ENCODE results near the gene PAQR5. TPM values are rescaled to one million over a fixed set of nuclear protein-coding genes. Genes with fewer than 3 reads are reported as not detected.

PAQR5 gene
- total and polyA plus RNA-seq, 4 donors, result 2.3 to 22.6 (median 10.5) TPM

GRCh38 chr15:69359722-69360121 lies 61.0 kb downstream of the PAQR5 start:
- no peak for ATAC-seq (ENCODE audit: insufficient read depth, low FRiP score)
- TF ChIP-seq CTCF (IDR thresholded peaks at IDR 0.05; ENCODE audit: control extremely low read depth, extremely low read depth), result no peak
- DNase-seq, result peak in 1 of 3 donors; percentile 55
- no peak overlapping the region for H3K27ac ChIP-seq (ENCODE audit: low read depth in 1 of 2, low read length in 1 of 2)
- no peaks in the 10 kb centered on the region for H3K9me3 ChIP-seq (ENCODE audit: control insufficient read depth in 4 of 4, insufficient read depth in 3 of 4, low read length in 3 of 4)
- H3K4me1 ChIP-seq (ENCODE audit: control insufficient read depth in 5 of 5, insufficient read depth in 5 of 5, low read length in 5 of 5), result peaks cover 0 to 16% (median 6%) of the 10 kb centered on the region in 5 donors
- H3K9ac ChIP-seq (ENCODE audit: insufficient read depth in 1 of 2, low read length in 2 of 2), result no peak overlapping the region
- no peak overlapping the region for H3K4me3 ChIP-seq
- 59 to 91% methylated on average over 3 of the region's 3 CpGs for whole genome bisulfite sequencing, 2 donors
- no peaks in the 10 kb centered on the region for H3K27me3 ChIP-seq (ENCODE audit: control insufficient read depth in 3 of 3, insufficient read depth in 3 of 3, low read length in 2 of 3)
- peaks cover 0 to 2% (median 0%) of the 10 kb centered on the region in 4 donors for H3K36me3 ChIP-seq (ENCODE audit: control insufficient read depth in 4 of 4, insufficient read depth in 4 of 4, low read length in 4 of 4)

DNA sequence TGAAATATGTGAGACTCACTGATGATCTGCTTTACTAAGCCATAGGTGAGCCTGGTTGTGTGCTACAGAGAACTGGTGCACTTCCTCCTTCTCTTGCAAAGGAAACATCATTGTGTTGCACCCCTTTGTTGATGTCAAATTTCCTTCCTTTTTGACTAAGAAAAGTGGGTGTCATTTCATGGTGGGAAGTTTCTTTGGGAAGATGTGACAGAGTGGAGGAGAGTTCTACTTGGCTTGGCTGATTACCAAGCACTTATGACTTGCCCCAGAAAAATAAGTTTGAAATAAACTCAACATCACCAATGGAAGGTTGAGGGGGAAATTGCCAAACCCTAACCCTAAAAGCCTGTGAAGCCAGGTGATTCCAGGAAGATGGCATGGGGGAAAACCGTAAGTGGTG lies 61.9 kb downstream of the PAQR5 start:
- Histone ChIP-seq H3K27me3 (ENCODE audit: control insufficient read depth in 3 of 3, insufficient read depth in 3 of 3, low read length in 2 of 3) (no peaks in the 10 kb centered on the region), H3K4me1 (ENCODE audit: control insufficient read depth in 5 of 5, insufficient read depth in 5 of 5, low read length in 5 of 5) (peaks cover 0 to 16% (median 6%) of the 10 kb centered on the region in 5 donors), H3K4me3 (no peak overlapping the region), H3K27ac (ENCODE audit: low read depth in 1 of 2, low read length in 1 of 2) (no peak overlapping the region), H3K36me3 (ENCODE audit: control insufficient read depth in 4 of 4, insufficient read depth in 4 of 4, low read length in 4 of 4) (peaks cover 0 to 2% (median 0%) of the 10 kb centered on the region in 4 donors), H3K9ac (ENCODE audit: insufficient read depth in 1 of 2, low read length in 2 of 2) (no peak overlapping the region), H3K9me3 (ENCODE audit: control insufficient read depth in 4 of 4, insufficient read depth in 3 of 4, low read length in 3 of 4) (no peaks in the 10 kb centered on the region)
- DNase-seq, result no peak
- TF ChIP-seq CTCF (IDR thresholded peaks at IDR 0.05; ENCODE audit: control extremely low read depth, extremely low read depth), result no peak
- ATAC-seq (ENCODE audit: insufficient read depth, low FRiP score), result no peak
- WGBS, 2 donors, result 0 to 2% methylated on average over 1 of the region's 1 CpG

DNA sequence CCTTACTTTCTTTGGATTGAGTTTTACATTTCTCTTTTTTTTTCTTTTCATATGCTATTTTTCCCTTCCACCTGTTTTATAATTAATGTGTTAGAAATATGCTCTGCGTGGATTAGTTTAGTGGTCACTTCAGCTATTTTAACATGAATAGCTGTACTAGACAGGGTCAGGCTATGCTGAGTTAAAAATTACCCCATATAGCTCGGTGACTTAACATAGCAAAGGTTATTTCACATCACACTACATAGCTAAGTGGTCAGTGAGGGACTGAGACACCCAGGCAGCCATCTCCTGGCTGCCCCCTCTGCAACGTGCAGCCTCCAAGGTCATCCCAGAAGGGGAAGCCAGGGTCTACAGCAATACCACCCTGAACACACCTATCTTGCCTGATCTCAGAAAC lies 68.5 kb downstream of the PAQR5 start:
- no peak overlapping the region for H3K4me3 ChIP-seq
- DNase-seq, result no peak
- peaks cover 0 to 18% (median 3%) of the 10 kb centered on the region in 5 donors for H3K4me1 ChIP-seq (ENCODE audit: control insufficient read depth in 5 of 5, insufficient read depth in 5 of 5, low read length in 5 of 5)
- no peaks in the 10 kb centered on the region for H3K27me3 ChIP-seq (ENCODE audit: control insufficient read depth in 3 of 3, insufficient read depth in 3 of 3, low read length in 2 of 3)
- H3K9me3 ChIP-seq (ENCODE audit: control insufficient read depth in 4 of 4, insufficient read depth in 3 of 4, low read length in 3 of 4), result no peaks in the 10 kb centered on the region
- no peak for TF ChIP-seq CTCF (IDR thresholded peaks at IDR 0.05; ENCODE audit: control extremely low read depth, extremely low read depth)
- H3K27ac ChIP-seq (ENCODE audit: low read depth in 1 of 2, low read length in 1 of 2), result no peak overlapping the region
- WGBS, 2 donors, result 67 to 85% methylated on average over 3 of the region's 3 CpGs
- peaks cover 0 to 1% (median 0%) of the 10 kb centered on the region in 4 donors for H3K36me3 ChIP-seq (ENCODE audit: control insufficient read depth in 4 of 4, insufficient read depth in 4 of 4, low read length in 4 of 4)
- ATAC-seq (ENCODE audit: insufficient read depth, low FRiP score), result no peak
- no peak overlapping the region for H3K9ac ChIP-seq (ENCODE audit: insufficient read depth in 1 of 2, low read length in 2 of 2)

- Histone ChIP-seq H3K9me3 (ENCODE audit: control insufficient read depth in 4 of 4, insufficient read depth in 3 of 4, low read length in 3 of 4) (peaks cover 0 to 3% (median under 1%) of the 10 kb centered on the region in 4 donors), H3K4me3 (no peak overlapping the region), H3K27ac (ENCODE audit: low read depth in 1 of 2, low read length in 1 of 2) (no peak overlapping the region), H3K4me1 (ENCODE audit: control insufficient read depth in 5 of 5, insufficient read depth in 5 of 5, low read length in 5 of 5) (peaks cover 0 to 19% (median 3%) of the 10 kb centered on the region in 5 donors), H3K36me3 (ENCODE audit: control insufficient read depth in 4 of 4, insufficient read depth in 4 of 4, low read length in 4 of 4) (peaks cover 0 to 1% (median 0%) of the 10 kb centered on the region in 4 donors), H3K9ac (ENCODE audit: insufficient read depth in 1 of 2, low read length in 2 of 2) (no peak overlapping the region), H3K27me3 (ENCODE audit: control insufficient read depth in 3 of 3, insufficient read depth in 3 of 3, low read length in 2 of 3) (no peaks in the 10 kb centered on the region)
- DNase-seq (peak; percentile 16 to 71 (median 60)), ATAC-seq (ENCODE audit: insufficient read depth, low FRiP score) (no peak)
- no peak for TF ChIP-seq CTCF (IDR thresholded peaks at IDR 0.05; ENCODE audit: control extremely low read depth, extremely low read depth)
- 84 to 86% methylated on average over 2 of the region's 2 CpGs for WGBS, 2 donors
Measured at GRCh38 chr15:69369631-69370030, 70.9 kb downstream of the PAQR5 start.
